AG04449 (cell line): ENCODE data around the gene PPM1L.
"Not testable (repeated sequence)": the region's sequence is repeated elsewhere in the genome, so short reads cannot be mapped to it uniquely, and the experiment has no call there.

Experiments
- CTCF ChIA-PET: fragments of 350-600 bp; formaldehyde crosslinking; extraction: SDS; loops from one replicate; lab custom pipeline; 2021; ENCODE audit warnings: antibody characterized with exemption; lab: Yijun Ruan, JAX
- POLR2A ChIA-PET: fragments of 400-600, 350-600 bp; formaldehyde crosslinking; extraction: SDS; loops from one replicate; lab custom pipeline; 2020; ENCODE audit warnings: antibody characterized with exemption, inconsistent platforms; lab: Yijun Ruan, JAX
- DNase-seq: peaks from one replicate; pipeline ENCODE4 v3.0.0-alpha.2; 2010; ENCODE audit warnings: low read depth, low spot score
- H3K4me3 ChIP-seq: 2 replicates; pipeline ENCODE4 v1.5.1; 2011; ENCODE audit warnings: low read depth, mild to moderate bottlenecking, control low read depth, low read length
- CTCF ChIP-seq: IDR thresholded peaks from one replicate; pipeline ENCODE4 v1.5.1; 2011; ENCODE audit warnings: mild to moderate bottlenecking, moderate library complexity, low read length, control low read depth, inconsistent platforms; ENCODE audit not compliant: insufficient read depth; ENCODE audit errors: missing control alignments

Gene PPM1L

GRCh38 chr3:160982491-160982890 is 226.5 kb downstream of the PPM1L start:
- TF ChIP-seq CTCF = no peak
- ChIA-PET CTCF (no interaction called here), POLR2A (no interaction called here)
- no peak overlapping the region for H3K4me3 ChIP-seq
- no peak for DNase-seq

DNA sequence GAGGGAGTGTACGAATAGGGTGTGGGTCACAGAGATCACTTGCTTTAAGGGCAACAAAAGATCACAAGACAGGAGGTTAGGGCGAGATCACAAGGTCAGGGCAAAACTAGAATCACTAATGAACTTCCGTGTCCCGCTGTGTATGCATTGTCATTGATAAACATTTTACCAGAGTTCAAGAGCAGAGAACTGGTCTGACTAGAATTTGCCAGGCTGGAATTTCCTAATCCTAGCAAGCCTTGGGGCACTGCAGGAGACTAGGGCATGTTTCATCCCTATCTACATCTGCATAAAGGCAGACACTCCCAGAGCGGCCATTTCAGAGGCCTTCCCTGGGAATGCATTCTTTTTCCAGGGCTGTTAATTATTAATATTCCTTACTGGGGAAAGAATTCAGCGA is 227.9 kb downstream of the PPM1L start:
- DNase-seq, POLR2A ChIA-PET, H3K4me3 ChIP-seq, CTCF ChIA-PET: not testable (repeated sequence)

- POLR2A ChIA-PET = no interaction called here
- no peak for DNase-seq
- no peak overlapping the region for H3K4me3 ChIP-seq
- CTCF ChIA-PET = no interaction called here
- no peak for TF ChIP-seq CTCF
Observed at GRCh38 chr3:160986069-160986468, 230.0 kb downstream of the PPM1L start.

DNA sequence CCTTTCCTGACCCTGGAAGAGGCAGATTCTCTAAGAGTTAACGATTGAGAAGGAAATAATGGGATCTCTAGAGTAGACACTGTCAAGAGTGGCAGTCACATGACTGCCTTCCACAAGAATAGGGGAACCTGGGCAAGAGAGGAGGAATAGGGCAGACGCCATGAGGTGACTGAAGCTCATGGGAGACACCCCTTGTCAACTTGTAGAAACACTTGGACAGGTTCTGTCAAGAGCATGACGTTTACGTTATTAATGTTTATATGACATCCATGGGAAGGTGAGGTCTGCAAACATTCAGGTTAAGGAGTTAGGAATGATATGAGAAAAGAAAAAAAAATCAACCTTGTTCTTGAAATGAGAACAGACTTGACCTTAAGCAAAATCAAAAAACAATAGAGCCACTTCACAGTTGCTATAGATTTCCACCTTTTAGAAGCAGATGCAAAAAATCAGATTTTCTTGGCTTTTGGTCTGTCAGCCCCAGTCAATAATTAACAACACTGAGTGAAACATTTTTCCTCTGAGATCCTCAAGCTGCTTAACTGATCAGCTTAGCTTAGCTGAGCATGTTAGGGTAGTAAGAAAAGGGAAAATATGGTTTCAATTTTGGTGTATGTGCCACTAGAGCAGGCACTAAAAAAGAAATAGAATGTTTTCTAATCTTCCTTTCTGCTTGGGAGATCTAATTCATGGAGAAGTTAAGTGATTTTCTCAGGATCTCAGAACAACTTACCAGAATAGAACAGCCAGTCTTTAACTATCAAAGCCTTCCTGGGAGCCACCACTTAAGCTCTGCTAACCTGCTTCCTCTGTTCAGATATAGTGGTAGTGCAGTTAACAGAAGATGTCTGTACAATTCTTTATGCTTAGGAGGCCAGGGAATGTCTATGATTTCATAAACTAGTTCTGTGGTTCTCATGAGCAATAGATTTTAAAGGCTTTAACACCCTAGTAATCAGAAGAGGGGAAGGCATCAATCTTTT is 232.2 kb downstream of the PPM1L start:
- ChIA-PET POLR2A (no interaction called here), CTCF (no interaction called here)
- no peak for DNase-seq
- H3K4me3 ChIP-seq = no peak overlapping the region
- TF ChIP-seq CTCF = no peak

- no peak for TF ChIP-seq CTCF
- ChIA-PET POLR2A (no interaction called here), CTCF (no interaction called here)
- DNase-seq = no peak
- no peak overlapping the region for H3K4me3 ChIP-seq
Observed at GRCh38 chr3:160990446-160990845, 234.4 kb downstream of the PPM1L start.

DNA sequence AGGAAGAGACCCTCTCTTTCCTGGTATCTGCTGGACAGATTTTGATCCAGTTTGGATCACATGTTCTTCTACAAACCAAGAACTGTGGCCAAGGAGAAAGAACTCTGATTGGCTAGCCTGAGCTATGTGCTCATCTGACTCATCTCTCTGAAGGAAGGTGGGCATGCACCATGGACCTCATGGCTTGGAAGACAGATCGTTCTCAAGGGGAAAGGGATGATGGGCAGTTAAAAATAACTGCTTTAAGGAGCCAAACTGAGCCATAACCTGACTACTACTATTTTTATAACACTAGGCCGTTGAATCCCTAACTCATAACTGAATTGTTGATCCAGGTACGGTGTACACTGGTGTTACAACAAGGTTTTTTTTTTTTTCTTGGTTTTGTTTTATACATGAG is 236.7 kb downstream of the PPM1L start:
- H3K4me3 ChIP-seq = no peak overlapping the region
- POLR2A ChIA-PET = no interaction called here
- TF ChIP-seq CTCF = no peak
- CTCF ChIA-PET = no interaction called here
- DNase-seq = no peak
